H9 (cell line): ENCODE results near the gene CCDC142. TPM values are rescaled to one million over a fixed set of nuclear protein-coding genes. Genes with fewer than 3 reads are reported as not detected.
A peak's percentile ranks its signal among the peaks of the same experiment; 100 is the strongest.

Experiments used
- DNase-seq: peaks from one replicate; pipeline ENCODE4 v3.0.0-alpha.2; 2017
- H2AFZ ChIP-seq: one replicate; pipeline ENCODE4 v1.6.1; 2013; ENCODE audit warnings: mild to moderate bottlenecking, low read length, control low read depth, moderate library complexity
- H2AK5ac ChIP-seq: 2 replicates; pipeline ENCODE4 v1.6.1; 2013; ENCODE audit warnings: low read length, control low read depth, mixed read lengths; ENCODE audit not compliant: insufficient read length
- H2BK120ac ChIP-seq: one replicate; pipeline ENCODE4 v1.6.1; 2013; ENCODE audit warnings: low read depth, mild to moderate bottlenecking, low read length, control low read depth, inconsistent platforms; ENCODE audit not compliant: poor library complexity, severe bottlenecking
- H2BK12ac ChIP-seq: 2 replicates; pipeline ENCODE4 v1.6.1; 2013; ENCODE audit warnings: low read length, control low read depth, mixed read lengths, low read depth; ENCODE audit not compliant: insufficient read length
- H2BK15ac ChIP-seq: 2 replicates; pipeline ENCODE4 v1.6.1; 2013; ENCODE audit warnings: low read depth, low read length, control low read depth
- H2BK20ac ChIP-seq: one replicate; pipeline ENCODE4 v1.6.1; 2013; ENCODE audit warnings: low read depth, mild to moderate bottlenecking, low read length, control low read depth, inconsistent platforms; ENCODE audit not compliant: poor library complexity, severe bottlenecking
- H2BK5ac ChIP-seq: 2 replicates; pipeline ENCODE4 v1.6.1; 2013; ENCODE audit warnings: low read length, control low read depth, mixed read lengths; ENCODE audit not compliant: insufficient read length
- H3K14ac ChIP-seq: 2 replicates; pipeline ENCODE4 v1.6.1; 2013; ENCODE audit warnings: low read length, control low read depth; ENCODE audit not compliant: insufficient read depth
- H3K18ac ChIP-seq: 2 replicates; pipeline ENCODE4 v1.6.1; 2013; ENCODE audit warnings: low read depth, mild to moderate bottlenecking, mixed read lengths, low read length, control low read depth; ENCODE audit not compliant: insufficient read length
- H3K23ac ChIP-seq: 2 replicates; pipeline ENCODE4 v1.6.1; 2013; ENCODE audit warnings: low read length, control low read depth, mixed read lengths, low read depth; ENCODE audit not compliant: insufficient read length
- H3K23me2 ChIP-seq: 2 replicates; pipeline ENCODE4 v1.6.1; 2013; ENCODE audit warnings: low read depth, mild to moderate bottlenecking, mixed read lengths, low read length, control low read depth; ENCODE audit not compliant: insufficient read length, poor library complexity, severe bottlenecking
- H3K27ac ChIP-seq: 2 replicates; pipeline ENCODE4 v1.5.1; 2013; ENCODE audit warnings: low read length, control low read depth, mixed read lengths, low read depth; ENCODE audit not compliant: insufficient read length
- H3K27me3 ChIP-seq: 2 replicates; pipeline ENCODE4 v1.6.1; 2013; ENCODE audit warnings: low read length, control low read depth, inconsistent platforms; ENCODE audit not compliant: insufficient read depth
- H3K4ac ChIP-seq: 2 replicates; pipeline ENCODE4 v1.6.1; 2013; ENCODE audit warnings: low read depth, mild to moderate bottlenecking, control low read depth, inconsistent platforms, low read length, moderate library complexity
- H3K4me1 ChIP-seq: 2 replicates; pipeline ENCODE4 v1.6.1; 2013; ENCODE audit warnings: low read length, control low read depth, inconsistent platforms; ENCODE audit not compliant: insufficient read depth
- H3K4me2 ChIP-seq: 2 replicates; pipeline ENCODE4 v1.6.1; 2013; ENCODE audit warnings: low read length, control low read depth, mixed read lengths; ENCODE audit not compliant: insufficient read length, insufficient read depth
- H3K56ac ChIP-seq: 2 replicates; pipeline ENCODE4 v1.6.1; 2013; ENCODE audit warnings: low read depth, mild to moderate bottlenecking, mixed read lengths, low read length, control low read depth; ENCODE audit not compliant: insufficient read length
- H3K79me1 ChIP-seq: 2 replicates; pipeline ENCODE4 v1.6.1; 2013; ENCODE audit warnings: low read depth, mild to moderate bottlenecking, moderate library complexity, low read length, control low read depth, inconsistent platforms; ENCODE audit not compliant: insufficient read depth, poor library complexity, severe bottlenecking
- H3K79me2 ChIP-seq: 2 replicates; pipeline ENCODE4 v1.6.1; 2013; ENCODE audit warnings: low read length, control low read depth, inconsistent platforms; ENCODE audit not compliant: insufficient read depth
- H3K9ac ChIP-seq: 2 replicates; pipeline ENCODE4 v1.6.1; 2013; ENCODE audit warnings: low read length, control low read depth, mixed read lengths; ENCODE audit not compliant: insufficient read length; ENCODE audit errors: extremely low read depth
- H3K9me3 ChIP-seq: one replicate; pipeline ENCODE4 v1.6.1; 2013; ENCODE audit warnings: low read depth, low read length, inconsistent platforms; ENCODE audit not compliant: control insufficient read depth
- H3T11ph ChIP-seq: one replicate; pipeline ENCODE4 v1.6.1; 2013; ENCODE audit warnings: mild to moderate bottlenecking, low read length, control low read depth, inconsistent platforms
- H4K20me1 ChIP-seq: one replicate; pipeline ENCODE4 v1.6.1; 2013; ENCODE audit not compliant: control insufficient read depth, insufficient read length, insufficient read depth
- H4K5ac ChIP-seq: 2 replicates; pipeline ENCODE4 v1.6.1; 2013; ENCODE audit warnings: low read depth, mild to moderate bottlenecking, mixed read lengths, low read length, control low read depth; ENCODE audit not compliant: insufficient read length
- H4K8ac ChIP-seq: replicated peaks from 2 replicates; pipeline ENCODE4 v1.6.1; 2013; ENCODE audit warnings: low read length, control low read depth, mixed read lengths, low read depth; ENCODE audit not compliant: insufficient read length
- H4K91ac ChIP-seq: 2 replicates; pipeline ENCODE4 v1.6.1; 2013; ENCODE audit warnings: low read depth, mild to moderate bottlenecking, moderate library complexity, mixed read lengths, low read length, control low read depth; ENCODE audit not compliant: insufficient read length
- H3K27ac Mint-ChIP-seq, 3 experiments: 2 replicates in 2 of 3; 3 replicates in 1 of 3; pipeline ENCODE4 v1.8.0; 2020 to 2021; ENCODE audit warnings: mixed read lengths in 3 of 3, mild to moderate bottlenecking in 1 of 3, moderate library complexity in 1 of 3
- H3K27me3 Mint-ChIP-seq: 2 replicates; pipeline ENCODE4 v1.8.0; 2021; ENCODE audit warnings: low read depth, mild to moderate bottlenecking, moderate library complexity, mixed read lengths
- H3K36me3 Mint-ChIP-seq, 3 experiments: 2 replicates in 2 of 3; 3 replicates in 1 of 3; pipeline ENCODE4 v1.8.0; 2020 to 2021; ENCODE audit warnings: low read depth in 3 of 3, mixed read lengths in 3 of 3; ENCODE audit not compliant: insufficient read depth in 1 of 3
- H3K4me1 Mint-ChIP-seq, 2 experiments: 2 replicates each; pipeline ENCODE4 v1.8.0; 2020; ENCODE audit warnings: mixed read lengths in 2 of 2
- H3K4me3 Mint-ChIP-seq, 2 experiments: 2 replicates in 1 of 2; 3 replicates in 1 of 2; pipeline ENCODE4 v1.8.0; 2020 to 2021; ENCODE audit warnings: mild to moderate bottlenecking in 2 of 2, mixed read lengths in 2 of 2, moderate library complexity in 1 of 2
- H3K9me3 Mint-ChIP-seq, 2 experiments: 2 replicates in 1 of 2; 3 replicates in 1 of 2; pipeline ENCODE4 v1.8.0; 2020; ENCODE audit warnings: mild to moderate bottlenecking in 2 of 2, mixed read lengths in 2 of 2, moderate library complexity in 1 of 2
- total RNA-seq: library from RNA; stranded (reverse); gene quantifications from 2 replicates; pipeline ENCODE4 v1.2.1, GENCODE V29; 2021
- TF ChIP-seq, protein P1 (sequence below): fragments of 200-600 bp; sonication (generic); conservative IDR thresholded peaks from 3 replicates; pipeline ENCODE4 v1.8.0; 2021; ENCODE audit warnings: antibody characterized with exemption, mild to moderate bottlenecking

CCDC142 gene
- total RNA-seq, 1 experiment from 2014 or later, result 21.5 TPM

DNA sequence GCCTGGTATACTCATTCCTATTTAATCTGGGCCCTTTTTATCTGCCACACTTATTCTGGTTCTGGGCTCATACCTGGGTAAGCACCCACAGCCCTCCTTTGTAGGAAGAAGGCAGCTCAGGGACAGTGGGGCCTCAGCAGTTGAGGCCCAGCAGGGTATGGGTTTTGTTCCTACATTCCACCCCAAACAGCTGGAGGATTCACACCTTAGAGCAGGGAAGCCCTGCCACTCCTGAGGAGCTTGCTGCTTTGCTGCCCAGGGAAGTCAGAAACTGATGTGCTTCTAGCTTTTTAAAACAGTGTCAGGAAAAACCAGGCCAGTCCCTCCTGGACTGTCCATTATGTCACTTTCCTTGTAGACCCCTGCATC, 17.8 kb upstream of the CCDC142 start:
- peaks cover 95% of the 10 kb centered on the region for H3K27me3 ChIP-seq
- Mint-ChIP-seq H3K27me3 (peaks cover 99% of the 10 kb centered on the region), H3K27ac (no peak overlapping the region; a peak in 1 of 7 replicates), H3K4me3 (peak overlapping the region in 1 of 2 experiments; percentile 70; a peak in 2 of 5 replicates), H3K36me3 (peaks cover 13 to 20% (median 18%) of the 10 kb centered on the region in 3 experiments), H3K4me1 (peaks cover 52 to 64% of the 10 kb centered on the region in 2 experiments), H3K9me3 (peaks cover 2 to 5% of the 10 kb centered on the region in 2 experiments; a peak in 3 of 5 replicates)
- H4K8ac ChIP-seq, result no peak overlapping the region
- DNase-seq, result no peak
- H3K79me1 ChIP-seq, result no peaks in the 10 kb centered on the region
- no peak overlapping the region for H3K56ac ChIP-seq
- no peak overlapping the region for H3K18ac ChIP-seq
- peaks cover 2% of the 10 kb centered on the region; the same call in 1 of the 2 replicates for H3K4me1 ChIP-seq
- H3K27ac ChIP-seq, result no peak overlapping the region
- H3K4me2 ChIP-seq, result no peak overlapping the region
- no peak overlapping the region for H3K9ac ChIP-seq
- H4K5ac ChIP-seq, result no peak overlapping the region
- no peak overlapping the region for H2BK12ac ChIP-seq
- H4K91ac ChIP-seq, result no peak overlapping the region
- no peak overlapping the region for H2BK120ac ChIP-seq
- H3K23me2 ChIP-seq, result peaks cover 41% of the 10 kb centered on the region
- no peak overlapping the region for H3K4ac ChIP-seq
- H2BK15ac ChIP-seq, result no peak overlapping the region
- H3K79me2 ChIP-seq, result no peaks in the 10 kb centered on the region
- H2BK5ac ChIP-seq, result no peak overlapping the region
- H3K23ac ChIP-seq, result no peak overlapping the region
- H4K20me1 ChIP-seq, result no peaks in the 10 kb centered on the region
- H2BK20ac ChIP-seq, result no peak overlapping the region
- H2AK5ac ChIP-seq, result no peak overlapping the region
- no peaks in the 10 kb centered on the region for H3K9me3 ChIP-seq
- TF ChIP-seq, protein P1, sequence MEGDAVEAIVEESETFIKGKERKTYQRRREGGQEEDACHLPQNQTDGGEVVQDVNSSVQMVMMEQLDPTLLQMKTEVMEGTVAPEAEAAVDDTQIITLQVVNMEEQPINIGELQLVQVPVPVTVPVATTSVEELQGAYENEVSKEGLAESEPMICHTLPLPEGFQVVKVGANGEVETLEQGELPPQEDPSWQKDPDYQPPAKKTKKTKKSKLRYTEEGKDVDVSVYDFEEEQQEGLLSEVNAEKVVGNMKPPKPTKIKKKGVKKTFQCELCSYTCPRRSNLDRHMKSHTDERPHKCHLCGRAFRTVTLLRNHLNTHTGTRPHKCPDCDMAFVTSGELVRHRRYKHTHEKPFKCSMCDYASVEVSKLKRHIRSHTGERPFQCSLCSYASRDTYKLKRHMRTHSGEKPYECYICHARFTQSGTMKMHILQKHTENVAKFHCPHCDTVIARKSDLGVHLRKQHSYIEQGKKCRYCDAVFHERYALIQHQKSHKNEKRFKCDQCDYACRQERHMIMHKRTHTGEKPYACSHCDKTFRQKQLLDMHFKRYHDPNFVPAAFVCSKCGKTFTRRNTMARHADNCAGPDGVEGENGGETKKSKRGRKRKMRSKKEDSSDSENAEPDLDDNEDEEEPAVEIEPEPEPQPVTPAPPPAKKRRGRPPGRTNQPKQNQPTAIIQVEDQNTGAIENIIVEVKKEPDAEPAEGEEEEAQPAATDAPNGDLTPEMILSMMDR, result no peak
- H2AFZ ChIP-seq, result no peak overlapping the region
- H3K14ac ChIP-seq, result no peak overlapping the region
- no peak overlapping the region for H3T11ph ChIP-seq
